Measurements from ENCODE around the gene ZNF253. TPM values are rescaled to one million over a fixed set of nuclear protein-coding genes. Genes with fewer than 3 reads are reported as not detected.
A peak's percentile ranks its signal among the peaks of the same experiment; 100 is the strongest.

Gene ZNF253
- total and polyA plus RNA-seq, 9 of the 15 experiments (the other 6 are each of a cell fraction or from before 2014, with no cell fraction given): 4.0 to 14.4 (median 7.5) TPM

DNA sequence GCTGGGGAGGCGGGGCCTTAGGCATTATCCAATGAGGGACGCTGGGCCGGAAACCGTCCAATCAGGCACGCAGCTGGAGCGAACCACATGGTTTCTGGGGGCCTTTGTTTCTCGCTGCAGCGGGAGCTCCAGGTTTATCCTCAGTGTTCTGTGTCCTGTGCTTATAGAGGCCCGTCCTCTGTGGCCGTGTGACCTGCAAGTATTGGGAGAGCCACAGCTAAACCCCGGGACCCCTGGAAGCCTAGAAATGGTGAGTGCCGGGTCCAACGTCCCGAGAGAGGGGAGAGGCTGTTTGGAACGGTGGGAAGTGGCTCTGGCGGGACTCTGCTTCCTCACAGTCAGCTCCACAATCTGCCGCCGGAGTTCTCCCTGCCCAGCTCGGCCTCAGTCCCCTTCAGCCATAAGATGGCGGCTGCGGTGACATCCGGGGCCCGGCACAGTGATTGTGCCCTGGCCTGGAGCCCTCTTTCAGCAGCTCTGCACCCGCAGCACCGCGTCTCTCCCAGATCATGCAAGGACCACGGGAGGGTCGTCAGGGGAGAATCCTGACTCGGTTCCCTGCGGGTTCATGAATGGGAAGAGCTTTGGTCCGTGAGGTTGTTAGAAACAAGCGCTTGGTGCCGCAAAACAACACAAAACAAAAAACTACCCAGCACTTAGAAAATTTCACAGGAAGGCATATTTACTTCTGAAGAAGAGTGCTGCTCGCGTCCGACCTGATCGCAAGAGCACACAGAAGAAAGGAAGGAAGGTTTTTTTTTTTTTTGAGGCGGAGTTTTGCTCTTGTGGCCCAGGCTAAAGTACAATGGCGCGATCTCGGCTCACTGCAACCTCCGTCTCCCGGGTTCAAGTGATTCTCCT lies at the start of gene ZNF253 (continued):
- TF ChIP-seq CCAR2 (IDR thresholded peaks at IDR 0.05; ENCODE audit: low read depth, low read length) (no peak), SP1 (CRISPR knock-in tag; IDR thresholded peaks at IDR 0.05) (0 out of 2 replicates have a peak, but pooled peaks have one; percentile 22), PYGO2 (tag; IDR thresholded peaks at IDR 0.05) (no peak), ZBTB7A (IDR thresholded peaks at IDR 0.05; ENCODE audit: borderline replicate concordance, control insufficient read depth, low read depth, low read length) (no peak), RBM22 (IDR thresholded peaks at IDR 0.05; ENCODE audit: low read depth, low read length, poor library complexity, severe bottlenecking) (no peak), DMBX1 (CRISPR knock-in tag; IDR thresholded peaks at IDR 0.05; ENCODE audit: borderline replicate concordance) (no peak), U2AF1 (optimal IDR thresholded peaks at IDR 0.05; ENCODE audit: low read depth, low read length) (no peak), DIDO1 (tag; IDR thresholded peaks at IDR 0.05; ENCODE audit: low read depth) (0 out of 2 replicates have a peak, but pooled peaks have one; percentile 26), RBM17 (IDR thresholded peaks at IDR 0.05; ENCODE audit: borderline replicate concordance, low read depth, low read length) (no peak), MAFK (IDR thresholded peaks at IDR 0.05; ENCODE audit: low read length) (no peak), ZEB2 (IDR thresholded peaks at IDR 0.05) (no peak), PPARD (CRISPR knock-in tag; IDR thresholded peaks at IDR 0.05) (no peak), POLR2A (conservative IDR thresholded peaks at IDR 0.05) (peak; percentile 97), ZNF253 (CRISPR knock-in tag; conservative IDR thresholded peaks at IDR 0.05) (no peak), TCFL5 (CRISPR knock-in tag; conservative IDR thresholded peaks at IDR 0.05) (no peak), TCF7L2 (IDR thresholded peaks at IDR 0.05; ENCODE audit: low read depth, low read length) (peak; percentile 64), ATF1 (CRISPR knock-in tag; IDR thresholded peaks at IDR 0.05) (no peak), ATF1 (tag; IDR thresholded peaks at IDR 0.05) (peak; percentile 52; the same call in 1 of the 2 replicates), PHB (CRISPR knock-in tag; IDR thresholded peaks at IDR 0.05) (no peak), CHD1 (IDR thresholded peaks at IDR 0.05; ENCODE audit: low read length) (peak; percentile 89)
- TF ChIP-seq, protein P1, sequence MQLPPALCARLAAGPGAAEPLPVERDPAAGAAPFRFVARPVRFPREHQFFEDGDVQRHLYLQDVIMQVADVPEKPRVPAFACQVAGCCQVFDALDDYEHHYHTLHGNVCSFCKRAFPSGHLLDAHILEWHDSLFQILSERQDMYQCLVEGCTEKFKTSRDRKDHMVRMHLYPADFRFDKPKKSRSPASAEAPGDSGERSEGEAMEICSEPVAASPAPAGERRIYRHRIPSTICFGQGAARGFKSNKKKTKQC (CRISPR knock-in tag; IDR thresholded peaks at IDR 0.05): no peak
- TF ChIP-seq, protein P2, sequence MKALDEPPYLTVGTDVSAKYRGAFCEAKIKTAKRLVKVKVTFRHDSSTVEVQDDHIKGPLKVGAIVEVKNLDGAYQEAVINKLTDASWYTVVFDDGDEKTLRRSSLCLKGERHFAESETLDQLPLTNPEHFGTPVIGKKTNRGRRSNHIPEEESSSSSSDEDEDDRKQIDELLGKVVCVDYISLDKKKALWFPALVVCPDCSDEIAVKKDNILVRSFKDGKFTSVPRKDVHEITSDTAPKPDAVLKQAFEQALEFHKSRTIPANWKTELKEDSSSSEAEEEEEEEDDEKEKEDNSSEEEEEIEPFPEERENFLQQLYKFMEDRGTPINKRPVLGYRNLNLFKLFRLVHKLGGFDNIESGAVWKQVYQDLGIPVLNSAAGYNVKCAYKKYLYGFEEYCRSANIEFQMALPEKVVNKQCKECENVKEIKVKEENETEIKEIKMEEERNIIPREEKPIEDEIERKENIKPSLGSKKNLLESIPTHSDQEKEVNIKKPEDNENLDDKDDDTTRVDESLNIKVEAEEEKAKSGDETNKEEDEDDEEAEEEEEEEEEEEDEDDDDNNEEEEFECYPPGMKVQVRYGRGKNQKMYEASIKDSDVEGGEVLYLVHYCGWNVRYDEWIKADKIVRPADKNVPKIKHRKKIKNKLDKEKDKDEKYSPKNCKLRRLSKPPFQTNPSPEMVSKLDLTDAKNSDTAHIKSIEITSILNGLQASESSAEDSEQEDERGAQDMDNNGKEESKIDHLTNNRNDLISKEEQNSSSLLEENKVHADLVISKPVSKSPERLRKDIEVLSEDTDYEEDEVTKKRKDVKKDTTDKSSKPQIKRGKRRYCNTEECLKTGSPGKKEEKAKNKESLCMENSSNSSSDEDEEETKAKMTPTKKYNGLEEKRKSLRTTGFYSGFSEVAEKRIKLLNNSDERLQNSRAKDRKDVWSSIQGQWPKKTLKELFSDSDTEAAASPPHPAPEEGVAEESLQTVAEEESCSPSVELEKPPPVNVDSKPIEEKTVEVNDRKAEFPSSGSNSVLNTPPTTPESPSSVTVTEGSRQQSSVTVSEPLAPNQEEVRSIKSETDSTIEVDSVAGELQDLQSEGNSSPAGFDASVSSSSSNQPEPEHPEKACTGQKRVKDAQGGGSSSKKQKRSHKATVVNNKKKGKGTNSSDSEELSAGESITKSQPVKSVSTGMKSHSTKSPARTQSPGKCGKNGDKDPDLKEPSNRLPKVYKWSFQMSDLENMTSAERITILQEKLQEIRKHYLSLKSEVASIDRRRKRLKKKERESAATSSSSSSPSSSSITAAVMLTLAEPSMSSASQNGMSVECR (CRISPR knock-in tag; IDR thresholded peaks at IDR 0.05): no peak
- TF ChIP-seq, protein P3, sequence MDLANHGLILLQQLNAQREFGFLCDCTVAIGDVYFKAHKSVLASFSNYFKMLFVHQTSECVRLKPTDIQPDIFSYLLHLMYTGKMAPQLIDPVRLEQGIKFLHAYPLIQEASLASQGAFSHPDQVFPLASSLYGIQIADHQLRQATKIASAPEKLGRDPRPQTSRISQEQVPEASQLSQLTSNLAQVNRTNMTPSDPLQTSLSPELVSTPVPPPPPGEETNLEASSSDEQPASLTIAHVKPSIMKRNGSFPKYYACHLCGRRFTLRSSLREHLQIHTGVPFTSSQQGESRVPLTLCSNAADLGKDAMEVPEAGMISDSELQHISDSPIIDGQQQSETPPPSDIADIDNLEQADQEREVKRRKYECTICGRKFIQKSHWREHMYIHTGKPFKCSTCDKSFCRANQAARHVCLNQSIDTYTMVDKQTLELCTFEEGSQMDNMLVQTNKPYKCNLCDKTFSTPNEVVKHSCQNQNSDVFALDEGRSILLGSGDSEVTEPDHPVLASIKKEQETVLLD (IDR thresholded peaks at IDR 0.05): no peak
- TF ChIP-seq, protein P4, sequence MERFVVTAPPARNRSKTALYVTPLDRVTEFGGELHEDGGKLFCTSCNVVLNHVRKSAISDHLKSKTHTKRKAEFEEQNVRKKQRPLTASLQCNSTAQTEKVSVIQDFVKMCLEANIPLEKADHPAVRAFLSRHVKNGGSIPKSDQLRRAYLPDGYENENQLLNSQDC (CRISPR knock-in tag; IDR thresholded peaks at IDR 0.05): peak; percentile 53; the same call in 1 of the 2 replicates

Measured in K562 (cell line).